Measurements from ENCODE around the gene KCNQ1.

DNA sequence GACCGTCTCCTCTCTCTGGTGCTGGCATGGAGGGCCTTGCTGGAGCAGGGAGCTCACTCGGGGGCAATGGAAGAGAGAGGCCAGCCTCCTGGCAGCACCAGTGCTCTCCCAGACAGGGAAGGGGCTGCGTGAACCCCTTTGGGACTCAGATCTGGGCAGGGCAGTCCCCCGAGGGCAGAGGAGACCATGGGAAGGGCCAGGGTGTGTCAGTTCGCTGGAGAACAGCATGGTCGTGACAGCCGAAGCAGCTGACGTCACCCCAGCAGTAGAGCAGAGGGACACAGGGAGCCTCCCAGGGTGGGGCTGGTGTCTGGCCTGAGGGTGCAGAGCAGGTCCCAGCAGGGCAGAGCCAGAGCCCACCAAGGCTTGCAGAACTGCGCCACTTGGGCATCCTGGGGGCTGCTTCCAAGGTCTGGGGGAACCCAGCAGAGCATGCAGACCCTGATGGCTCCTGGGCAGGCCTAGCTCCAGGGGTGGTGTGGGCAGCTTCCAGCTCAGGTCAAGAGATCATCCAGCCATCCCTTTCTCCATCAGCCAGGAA, 326.0 kb downstream of the KCNQ1 start:
- TF ChIP-seq, protein P1, sequence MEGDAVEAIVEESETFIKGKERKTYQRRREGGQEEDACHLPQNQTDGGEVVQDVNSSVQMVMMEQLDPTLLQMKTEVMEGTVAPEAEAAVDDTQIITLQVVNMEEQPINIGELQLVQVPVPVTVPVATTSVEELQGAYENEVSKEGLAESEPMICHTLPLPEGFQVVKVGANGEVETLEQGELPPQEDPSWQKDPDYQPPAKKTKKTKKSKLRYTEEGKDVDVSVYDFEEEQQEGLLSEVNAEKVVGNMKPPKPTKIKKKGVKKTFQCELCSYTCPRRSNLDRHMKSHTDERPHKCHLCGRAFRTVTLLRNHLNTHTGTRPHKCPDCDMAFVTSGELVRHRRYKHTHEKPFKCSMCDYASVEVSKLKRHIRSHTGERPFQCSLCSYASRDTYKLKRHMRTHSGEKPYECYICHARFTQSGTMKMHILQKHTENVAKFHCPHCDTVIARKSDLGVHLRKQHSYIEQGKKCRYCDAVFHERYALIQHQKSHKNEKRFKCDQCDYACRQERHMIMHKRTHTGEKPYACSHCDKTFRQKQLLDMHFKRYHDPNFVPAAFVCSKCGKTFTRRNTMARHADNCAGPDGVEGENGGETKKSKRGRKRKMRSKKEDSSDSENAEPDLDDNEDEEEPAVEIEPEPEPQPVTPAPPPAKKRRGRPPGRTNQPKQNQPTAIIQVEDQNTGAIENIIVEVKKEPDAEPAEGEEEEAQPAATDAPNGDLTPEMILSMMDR (conservative IDR thresholded peaks at IDR 0.05 in 1 of 2, IDR thresholded peaks at IDR 0.05 in 1 of 2; ENCODE audit: low read depth in 1 of 2, low read length in 2 of 2) = no peak
- no peak for TF ChIP-seq EZH2 (IDR thresholded peaks at IDR 0.05; ENCODE audit: low read length, missing control alignments)

Measured in fibroblast of lung (primary cell).